Neural cell (in vitro differentiated cells): Measurements from ENCODE around the gene AREG. TPM values are rescaled to one million over a fixed set of nuclear protein-coding genes. Genes with fewer than 3 reads are reported as not detected.

Source experiments
- H2AFZ ChIP-seq: fragments of 200-600, 300-800 bp; sonication (generic), shearing (Covaris generic); 2 replicates; pipeline ENCODE4 v1.6.0; 2014; ENCODE audit warnings: low read depth, mild to moderate bottlenecking, antibody characterized with exemption, low read length, moderate library complexity
- H3F3A ChIP-seq: fragments of 200-600 bp; shearing (Covaris generic); 2 replicates; pipeline ENCODE4 v1.6.1; 2016; ENCODE audit warnings: mild to moderate bottlenecking, moderate library complexity, mixed read lengths, antibody characterized with exemption, low read length; ENCODE audit not compliant: insufficient read depth, poor library complexity, severe bottlenecking
- H3K27ac ChIP-seq: fragments of 200-600, 300-800 bp; sonication (generic), shearing (Covaris generic); 2 replicates; pipeline ENCODE4 v1.5.1; 2014; ENCODE audit warnings: mild to moderate bottlenecking, low read length, moderate library complexity
- H3K27me3 ChIP-seq: fragments of 300-800, 200-600 bp; sonication (generic), shearing (Covaris generic); 2 replicates; pipeline ENCODE4 v1.6.0; 2014; ENCODE audit warnings: mild to moderate bottlenecking, low read depth, low read length, moderate library complexity; ENCODE audit not compliant: insufficient read depth
- H3K36me3 ChIP-seq: fragments of 300-800, 200-600 bp; sonication (generic), shearing (Covaris generic); 2 replicates; pipeline ENCODE4 v1.5.1; 2014; ENCODE audit warnings: mild to moderate bottlenecking, antibody characterized with exemption, low read length, moderate library complexity; ENCODE audit not compliant: insufficient read depth
- H3K4me2 ChIP-seq: fragments of 300-800, 200-600 bp; sonication (generic), shearing (Covaris generic); 2 replicates; pipeline ENCODE4 v1.6.0; 2014; ENCODE audit warnings: mild to moderate bottlenecking, low read length
- H3K4me3 ChIP-seq: fragments of 300-800, 200-600 bp; sonication (generic), shearing (Covaris generic); 2 replicates; pipeline ENCODE4 v1.5.1; 2014; ENCODE audit warnings: mild to moderate bottlenecking, low read length, moderate library complexity
- H3K79me2 ChIP-seq: fragments of 200-600 bp; shearing (Covaris generic); replicated peaks from 2 replicates; pipeline ENCODE4 v1.6.0; 2014; ENCODE audit warnings: mild to moderate bottlenecking, low read length, moderate library complexity; ENCODE audit not compliant: insufficient read depth
- H3K9ac ChIP-seq: fragments of 300-800, 200-600 bp; sonication (generic), shearing (Covaris generic); 2 replicates; pipeline ENCODE4 v1.6.1; 2016; ENCODE audit warnings: mild to moderate bottlenecking, low read length, mixed read lengths
- H3K9me2 ChIP-seq: fragments of 200-600 bp; shearing (Covaris generic); 2 replicates; pipeline ENCODE4 v1.6.1; 2016; ENCODE audit warnings: mild to moderate bottlenecking, low read length, mixed read lengths; ENCODE audit not compliant: insufficient read depth
- H3K9me3 ChIP-seq: fragments of 200-600, 300-800 bp; sonication (generic), shearing (Covaris generic); 2 replicates; pipeline ENCODE4 v1.6.1; 2016; ENCODE audit warnings: mild to moderate bottlenecking, mixed run types, low read length, moderate library complexity, mixed read lengths
- H4K20me1 ChIP-seq: fragments of 200-600 bp; shearing (Covaris generic); 2 replicates; pipeline ENCODE4 v1.6.1; 2016; ENCODE audit warnings: mild to moderate bottlenecking, mixed run types; ENCODE audit not compliant: insufficient read depth
- CTCF ChIP-seq: fragments of 450-650 bp; IDR thresholded peaks from 2 replicates; pipeline ENCODE4 v1.5.1; 2014; ENCODE audit warnings: antibody characterized with exemption, mild to moderate bottlenecking, moderate library complexity; ENCODE audit not compliant: poor library complexity, severe bottlenecking
- EP300 ChIP-seq: fragments of 450-650 bp; conservative IDR thresholded peaks from 2 replicates; pipeline ENCODE4 v1.6.1; 2014; ENCODE audit warnings: antibody characterized with exemption, mild to moderate bottlenecking, moderate library complexity; ENCODE audit not compliant: poor library complexity, severe bottlenecking
- EZH2 ChIP-seq: fragments of 200-600, 300-800 bp; shearing (Covaris generic), sonication (generic); IDR thresholded peaks from 2 replicates; pipeline ENCODE4 v1.6.1; 2014; ENCODE audit warnings: antibody characterized with exemption, low read length, borderline replicate concordance, mild to moderate bottlenecking; ENCODE audit not compliant: insufficient read depth, poor library complexity, severe bottlenecking
- MXI1 ChIP-seq: fragments of 450-650 bp; conservative IDR thresholded peaks from 2 replicates; pipeline ENCODE4 v1.6.1; 2014; ENCODE audit warnings: antibody characterized with exemption, mild to moderate bottlenecking; ENCODE audit not compliant: poor library complexity, severe bottlenecking
- POLR2AphosphoS5 ChIP-seq: IDR thresholded peaks from 2 replicates; pipeline ENCODE4 v1.6.1; 2012
- RAD21 ChIP-seq: fragments of 450-650 bp; conservative IDR thresholded peaks from 2 replicates; pipeline ENCODE4 v1.6.1; 2014; ENCODE audit warnings: antibody characterized with exemption, mild to moderate bottlenecking, moderate library complexity
- REST ChIP-seq: IDR thresholded peaks from 2 replicates; pipeline ENCODE4 v1.6.1; 2012; ENCODE audit warnings: borderline replicate concordance
- SMC3 ChIP-seq: fragments of 450-650 bp; conservative IDR thresholded peaks from 2 replicates; pipeline ENCODE4 v1.6.1; 2014; ENCODE audit warnings: antibody characterized with exemption, mild to moderate bottlenecking, moderate library complexity; ENCODE audit not compliant: poor library complexity
- TAF1 ChIP-seq: IDR thresholded peaks from 2 replicates; pipeline ENCODE4 v1.6.1; 2012; ENCODE audit warnings: low read depth
- polyA plus RNA-seq: library from polyadenylated mRNA; depleted of rRNA; stranded (reverse); fragments of >200 nt; gene quantifications from 2 replicates; pipeline ENCODE4 v1.2.3, GENCODE V29; 2014

AREG gene
- polyA plus RNA-seq, 1 donor from 2014 or later: not detected

GRCh38 chr4:74423104-74423503 is 21.8 kb upstream of the AREG start:
- Histone ChIP-seq H4K20me1 (no peaks in the 10 kb centered on the region), H3K4me3 (no peak overlapping the region), H3F3A (no peaks in the 10 kb centered on the region), H3K27ac (no peak overlapping the region), H3K9me2 (no peaks in the 10 kb centered on the region), H3K4me2 (no peak overlapping the region), H3K9me3 (no peaks in the 10 kb centered on the region), H2AFZ (no peak overlapping the region), H3K79me2 (no peaks in the 10 kb centered on the region), H3K9ac (no peak overlapping the region), H3K27me3 (no peaks in the 10 kb centered on the region), H3K36me3 (no peaks in the 10 kb centered on the region)
- TF ChIP-seq MXI1 (no peak), RAD21 (no peak), REST (no peak), EP300 (no peak), TAF1 (no peak), CTCF (no peak), EZH2 (no peak), SMC3 (no peak), POLR2AphosphoS5 (no peak)

- H3K4me2 ChIP-seq: no peak overlapping the region
- no peak for TF ChIP-seq CTCF
- TF ChIP-seq SMC3: no peak
- no peak for TF ChIP-seq EZH2
- TF ChIP-seq EP300: no peak
- no peak for TF ChIP-seq MXI1
- no peak for TF ChIP-seq POLR2AphosphoS5
- TF ChIP-seq REST: no peak
- no peaks in the 10 kb centered on the region for H3K9me2 ChIP-seq
- no peak overlapping the region for H2AFZ ChIP-seq
- H4K20me1 ChIP-seq: no peaks in the 10 kb centered on the region
- H3K27me3 ChIP-seq: no peaks in the 10 kb centered on the region
- H3K9ac ChIP-seq: no peak overlapping the region
- no peak overlapping the region for H3K4me3 ChIP-seq
- no peaks in the 10 kb centered on the region for H3F3A ChIP-seq
- H3K79me2 ChIP-seq: no peaks in the 10 kb centered on the region
- H3K36me3 ChIP-seq: no peaks in the 10 kb centered on the region
- H3K27ac ChIP-seq: no peak overlapping the region
- H3K9me3 ChIP-seq: no peaks in the 10 kb centered on the region
Observed at GRCh38 chr4:74424111-74424510, 20.8 kb upstream of the AREG start.
